Measurements from ENCODE around the gene AK4.

Gene AK4

GRCh38 chr1:65243491-65243890 is 95.5 kb downstream of the AK4 start:
- no peak for DNase-seq (ENCODE audit: low read depth in 1 of 2, low spot score in 1 of 2)

- DNase-seq (ENCODE audit: low read depth in 1 of 2, low spot score in 1 of 2) = no peak
Measured at GRCh38 chr1:65245295-65245694, 97.3 kb downstream of the AK4 start.

- no peak for DNase-seq (ENCODE audit: low read depth in 1 of 2, low spot score in 1 of 2)
Measured at GRCh38 chr1:65247419-65248359, 99.7 kb downstream of the AK4 start.

GRCh38 chr1:65250826-65251225 is 102.8 kb downstream of the AK4 start:
- DNase-seq (ENCODE audit: low read depth in 1 of 2, low spot score in 1 of 2) = no peak

GRCh38 chr1:65253800-65254319 is 105.9 kb downstream of the AK4 start:
- no peak for DNase-seq (ENCODE audit: low read depth in 1 of 2, low spot score in 1 of 2)

GRCh38 chr1:65254320-65255034 is 106.5 kb downstream of the AK4 start:
- DNase-seq (ENCODE audit: low read depth in 1 of 2, low spot score in 1 of 2) = peak; percentile 66 to 74

GRCh38 chr1:65255035-65255655 is 107.1 kb downstream of the AK4 start:
- no peak for DNase-seq (ENCODE audit: low read depth in 1 of 2, low spot score in 1 of 2)

GRCh38 chr1:65255656-65256050 is 107.7 kb downstream of the AK4 start:
- DNase-seq (ENCODE audit: low read depth in 1 of 2, low spot score in 1 of 2) = no peak

- DNase-seq (ENCODE audit: low read depth in 1 of 2, low spot score in 1 of 2) = no peak
Measured at GRCh38 chr1:65256860-65257708, 109.1 kb downstream of the AK4 start.

GRCh38 chr1:65258106-65258505 is 110.1 kb downstream of the AK4 start:
- no peak for DNase-seq (ENCODE audit: low read depth in 1 of 2, low spot score in 1 of 2)

GRCh38 chr1:65259816-65260215 is 111.8 kb downstream of the AK4 start:
- DNase-seq (ENCODE audit: low read depth in 1 of 2, low spot score in 1 of 2) = no peak

GRCh38 chr1:65260851-65261473 is 113.0 kb downstream of the AK4 start:
- DNase-seq (ENCODE audit: low read depth in 1 of 2, low spot score in 1 of 2) = no peak

GRCh38 chr1:65263286-65263685 is 115.3 kb downstream of the AK4 start:
- DNase-seq (ENCODE audit: low read depth in 1 of 2, low spot score in 1 of 2) = no peak

GRCh38 chr1:65264197-65264929 is 116.4 kb downstream of the AK4 start:
- DNase-seq (ENCODE audit: low read depth in 1 of 2, low spot score in 1 of 2) = no peak

GRCh38 chr1:65265296-65265650 is 117.3 kb downstream of the AK4 start:
- DNase-seq (ENCODE audit: low read depth in 1 of 2, low spot score in 1 of 2) = no peak

- DNase-seq (ENCODE audit: low read depth in 1 of 2, low spot score in 1 of 2) = peak in 1 of 2 donors; percentile 11
Measured at GRCh38 chr1:65265651-65266351, 117.8 kb downstream of the AK4 start.

GRCh38 chr1:65266476-65266875 is 118.5 kb downstream of the AK4 start:
- DNase-seq (ENCODE audit: low read depth in 1 of 2, low spot score in 1 of 2) = no peak

GRCh38 chr1:65267271-65267670 is 119.3 kb downstream of the AK4 start:
- no peak for DNase-seq (ENCODE audit: low read depth in 1 of 2, low spot score in 1 of 2)

GRCh38 chr1:65267683-65268082 is 119.7 kb downstream of the AK4 start:
- no peak for DNase-seq (ENCODE audit: low read depth in 1 of 2, low spot score in 1 of 2)

Data from activated T-helper 1 cell treated with anti-CD3 and anti-CD28 coated beads, Interleukin-2, amount 50 U/mL, for 16 hours (primary cell).